K562 (cell line): ENCODE data around the gene TOX2. TPM values are rescaled to one million over a fixed set of nuclear protein-coding genes. Genes with fewer than 3 reads are reported as not detected.

Experiments
- ATAC-seq: fragments of 200-7000 bp; cut with Tn5 transposase; 3 replicates; pipeline ENCODE4 v1.9.1; 2020; ENCODE audit warnings: moderate library complexity
- BruUV-seq: library from RNA; stranded (reverse); fragments of 400-500 nt; replicated peaks from 2 replicates; lab custom pipeline; 2021; lab: Mats Ljungman, UMichigan
- CTCF ChIA-PET: fragments of 300-600 bp; formaldehyde crosslinking; extraction: SDS; loops from one replicate; lab custom pipeline; 2021; ENCODE audit warnings: low intra/inter-chr PET ratio; lab: Yijun Ruan, JAX
- POLR2A ChIA-PET: fragments of 300-600, 350-650 bp; sonication (Branson Sonifier 250); formaldehyde crosslinking; extraction: SDS; loops from one replicate; lab custom pipeline; 2021; ENCODE audit warnings: antibody characterized with exemption, inconsistent platforms; lab: Yijun Ruan, JAX
- DNase-seq, 4 experiments: peaks; one replicate each; pipeline versions ENCODE4 v3.0.0 to v3.0.0-alpha.2; 2011 to 2018; ENCODE audit warnings: low spot score in 3 of 4, mixed read lengths in 3 of 4; ENCODE audit errors: extremely low read depth in 1 of 4
- FAIRE-seq: peaks from 2 replicates; lab custom pipeline; 2011; peaks lifted over from hg19 to GRCh38; lab: Jason Lieb, UNC
- H2AFZ ChIP-seq: 2 replicates; pipeline ENCODE4 v1.6.0; 2011; ENCODE audit warnings: low read depth, low read length, control low read depth, inconsistent platforms
- H3K27ac ChIP-seq: fragments of 200-600 bp; 3 replicates; pipeline ENCODE4 v1.8.0; 2011; ENCODE audit warnings: low read depth, mild to moderate bottlenecking, control low read depth, inconsistent platforms, low read length, moderate library complexity, mixed read lengths; ENCODE audit errors: extremely low read depth
- H3K27me3 ChIP-seq, 2 experiments: fragments of 300-600 bp in 1 of 2; 2 replicates in 1 of 2; 3 replicates in 1 of 2; pipeline versions ENCODE4 v1.6.0 to v1.8.0; 2011; ENCODE audit warnings: inconsistent platforms in 2 of 2, low read length in 2 of 2, mild to moderate bottlenecking in 1 of 2, mixed read lengths in 1 of 2, moderate library complexity in 1 of 2; ENCODE audit not compliant: control insufficient read depth in 2 of 2, insufficient read depth in 2 of 2
- H3K36me3 ChIP-seq: fragments of 300-600 bp; 3 replicates; pipeline ENCODE4 v1.8.0; 2011; ENCODE audit warnings: mild to moderate bottlenecking, low read length, inconsistent platforms; ENCODE audit not compliant: control insufficient read depth, insufficient read depth
- H3K4me1 ChIP-seq, 2 experiments: fragments of 200-600 bp in 1 of 2; replicated peaks in 1 of 2; 2 replicates in 1 of 2; 3 replicates in 1 of 2; pipeline versions ENCODE4 v1.5.1 to v1.8.0; 2011; ENCODE audit warnings: inconsistent platforms in 2 of 2, low read length in 2 of 2, mild to moderate bottlenecking in 1 of 2, mixed read lengths in 1 of 2, moderate library complexity in 1 of 2; ENCODE audit not compliant: control insufficient read depth in 2 of 2, insufficient read depth in 2 of 2
- H3K4me2 ChIP-seq: 2 replicates; pipeline ENCODE4 v1.6.1; 2011; ENCODE audit warnings: low read length, control low read depth, inconsistent platforms, mixed read lengths; ENCODE audit not compliant: insufficient read depth
- H3K4me3 ChIP-seq: fragments of 200-600 bp; sonication (generic), shearing (Covaris generic); 2 replicates; pipeline ENCODE4 v1.5.1; 2016; ENCODE audit warnings: control low read depth, inconsistent platforms
- H3K79me2 ChIP-seq: fragments of 200-600 bp; 3 replicates; pipeline ENCODE4 v1.8.0; 2011; ENCODE audit warnings: low read length, inconsistent platforms; ENCODE audit not compliant: control insufficient read depth, insufficient read depth
- H3K9ac ChIP-seq, 2 experiments: 2 replicates each; pipeline versions ENCODE4 v1.6.0 to v1.6.1; 2011; ENCODE audit warnings: low read depth in 2 of 2, low read length in 2 of 2, control low read depth in 1 of 2, inconsistent platforms in 1 of 2, mild to moderate bottlenecking in 1 of 2, mixed read lengths in 1 of 2; ENCODE audit not compliant: insufficient read depth in 1 of 2
- H3K9me1 ChIP-seq: one replicate; pipeline ENCODE4 v1.6.0; 2011; ENCODE audit warnings: inconsistent platforms, mild to moderate bottlenecking, low read length, moderate library complexity; ENCODE audit not compliant: control insufficient read depth, insufficient read depth
- H3K9me3 ChIP-seq: replicated peaks from 2 replicates; pipeline ENCODE4 v1.5.1; 2011; ENCODE audit warnings: low read depth, low read length, inconsistent platforms; ENCODE audit not compliant: control insufficient read depth, insufficient read depth
- H4K20me1 ChIP-seq: replicated peaks from 2 replicates; pipeline ENCODE4 v1.6.1; 2011; ENCODE audit warnings: low read length, inconsistent platforms, mixed read lengths; ENCODE audit not compliant: control insufficient read depth, insufficient read depth
- ARID1B ChIP-seq: fragments of 450-650 bp; IDR thresholded peaks from 2 replicates; pipeline ENCODE4 v1.6.1; 2016; ENCODE audit warnings: antibody characterized with exemption, mild to moderate bottlenecking, inconsistent platforms
- ASH1L ChIP-seq: fragments of 450-650 bp; IDR thresholded peaks from 2 replicates; pipeline ENCODE4 v1.6.1; 2018; ENCODE audit warnings: borderline replicate concordance, mild to moderate bottlenecking, low read depth; ENCODE audit not compliant: partially characterized antibody
- EWSR1 ChIP-seq: fragments of 450-650 bp; IDR thresholded peaks from 2 replicates; pipeline ENCODE4 v1.6.1; 2018; ENCODE audit warnings: borderline replicate concordance, mild to moderate bottlenecking, low read depth, moderate library complexity; ENCODE audit not compliant: partially characterized antibody
- EZH2 ChIP-seq: IDR thresholded peaks from 2 replicates; pipeline ENCODE4 v1.6.1; 2012; ENCODE audit warnings: low read depth, mild to moderate bottlenecking, inconsistent platforms, low read length, borderline replicate concordance
- HNRNPK ChIP-seq: fragments of 200-400 bp; formaldehyde crosslinking; IDR thresholded peaks from one replicate; pipeline ENCODE4 v1.6.1; 2018; ENCODE audit warnings: mild to moderate bottlenecking, low read depth, low read length; ENCODE audit not compliant: poor library complexity, severe bottlenecking
- JUND ChIP-seq, 2 experiments: IDR thresholded peaks; 2 replicates in 1 of 2; 3 replicates in 1 of 2; pipeline ENCODE4 v1.6.1; 2011; ENCODE audit warnings: borderline replicate concordance in 2 of 2, low read depth in 2 of 2, low read length in 2 of 2, improper control_type of control experiment in 1 of 2, missing biosample characterization in 1 of 2, missing genetic modification characterization in 1 of 2, missing genetic modification reagents in 1 of 2
- L3MBTL2 ChIP-seq: fragments of 450-650 bp; IDR thresholded peaks from 2 replicates; pipeline ENCODE4 v1.6.1; 2016; ENCODE audit warnings: mild to moderate bottlenecking, moderate library complexity
- MTF1 ChIP-seq: fragments of 250-450 bp; sonication (Bioruptor Pico); IDR thresholded peaks from 2 replicates; pipeline ENCODE4 v1.9.0; 2021; ENCODE audit warnings: moderate library complexity, mild to moderate bottlenecking, inconsistent platforms, borderline replicate concordance
- POLR2AphosphoS2 ChIP-seq: IDR thresholded peaks from 2 replicates; pipeline ENCODE4 v1.6.1; 2012; ENCODE audit warnings: low read length, improper control_type of control experiment
- SMARCC2 ChIP-seq: fragments of 450-650 bp; IDR thresholded peaks from 2 replicates; pipeline ENCODE4 v1.6.1; 2017; ENCODE audit warnings: antibody characterized with exemption, moderate library complexity, mild to moderate bottlenecking, low read depth
- ZKSCAN3 ChIP-seq: fragments of 250-450 bp; sonication (Bioruptor Pico); IDR thresholded peaks from 2 replicates; pipeline ENCODE4 v1.4.0; 2020
- ZNF3 ChIP-seq: fragments of 250-450 bp; sonication (Bioruptor Pico); IDR thresholded peaks from 2 replicates; pipeline ENCODE4 v1.5.0; 2021; ENCODE audit warnings: mild to moderate bottlenecking, moderate library complexity
- ZNF75A ChIP-seq: fragments of 450-650 bp; formaldehyde crosslinking; IDR thresholded peaks from 2 replicates; pipeline ENCODE4 v1.4.0; 2020; ENCODE audit warnings: mild to moderate bottlenecking
- ZNF766 ChIP-seq: fragments of 200-800 bp; sonication (Bioruptor generic); conservative IDR thresholded peaks from 2 replicates; pipeline ENCODE4 v1.6.1; 2016; ENCODE audit warnings: missing genetic modification characterization, missing compliant biosample characterization
- ZNF79 ChIP-seq: fragments of 250-450 bp; sonication (Bioruptor Pico); IDR thresholded peaks from 2 replicates; pipeline ENCODE4 v1.4.0; 2020; ENCODE audit warnings: low read depth, mild to moderate bottlenecking, moderate library complexity
- WGBS: fragments of 100-300 bp; shearing (Covaris generic); methylation state at CpG from one replicate; pipeline ENCODE4 v1.1.6; 2016; ENCODE audit warnings: low coverage, mixed read lengths; ENCODE audit not compliant: insufficient coverage; ENCODE audit errors: missing lambda C conversion rate; 5-methylcytosine and 5-hydroxymethylcytosine counted together
- in situ Hi-C: fragments of 300-500 bp; cut with MboI; formaldehyde crosslinking; loops from 4 replicates; pipeline ENCODE4 v1.15.0; 2018; ENCODE audit warnings: inconsistent platforms, mixed read lengths
- intact Hi-C: fragments of 100-400 bp; cut with micrococcal nuclease; formaldehyde crosslinking; loops from 2 replicates; pipeline ENCODE4 v1.14.2; 2022
- polyA plus RNA-seq, 8 experiments: library from polyadenylated mRNA; depleted of rRNA in 4 of 8; stranded (reverse) in 5 of 8; unstranded in 3 of 8; fragments of >200 nt; fragmentation: Nextera tagmentation in 2 of 8; fragmentation: Illumina TruSeq in 1 of 8; extraction: Ambion mirVana in 2 of 8; extraction: Trizol in 1 of 8; gene quantifications; 2 replicates each; pipeline versions ENCODE4 v1.2.1 to v1.2.3, GENCODE V29; 2011 to 2014; ENCODE audit warnings: inconsistent platforms in 1 of 8, missing spikeins in 1 of 8
- total RNA-seq, 7 experiments: library from RNA; depleted of rRNA in 6 of 7; stranded (reverse); fragments of >200 nt in 6 of 7; fragmentation: Illumina TruSeq in 2 of 7; extraction: Trizol in 2 of 7; gene quantifications; 2 replicates each; pipeline versions ENCODE4 v1.2.1 to v1.2.3, GENCODE V29; 2011 to 2021; ENCODE audit warnings: low replicate concordance in 1 of 7
- TF ChIP-seq, protein P1 (sequence below): fragments of 450-650 bp; IDR thresholded peaks from 2 replicates; pipeline ENCODE4 v1.6.1; 2017; ENCODE audit warnings: antibody characterized with exemption, mild to moderate bottlenecking
- TF ChIP-seq, protein P2 (sequence below): fragments of 450-650 bp; IDR thresholded peaks from one replicate; pipeline ENCODE4 v1.6.1; 2018; ENCODE audit warnings: mild to moderate bottlenecking, moderate library complexity; ENCODE audit not compliant: partially characterized antibody

The TOX2 gene
- total and polyA plus RNA-seq, 9 of the 15 experiments (the other 6 are each of a cell fraction or from before 2014, with no cell fraction given) = not detected

DNA sequence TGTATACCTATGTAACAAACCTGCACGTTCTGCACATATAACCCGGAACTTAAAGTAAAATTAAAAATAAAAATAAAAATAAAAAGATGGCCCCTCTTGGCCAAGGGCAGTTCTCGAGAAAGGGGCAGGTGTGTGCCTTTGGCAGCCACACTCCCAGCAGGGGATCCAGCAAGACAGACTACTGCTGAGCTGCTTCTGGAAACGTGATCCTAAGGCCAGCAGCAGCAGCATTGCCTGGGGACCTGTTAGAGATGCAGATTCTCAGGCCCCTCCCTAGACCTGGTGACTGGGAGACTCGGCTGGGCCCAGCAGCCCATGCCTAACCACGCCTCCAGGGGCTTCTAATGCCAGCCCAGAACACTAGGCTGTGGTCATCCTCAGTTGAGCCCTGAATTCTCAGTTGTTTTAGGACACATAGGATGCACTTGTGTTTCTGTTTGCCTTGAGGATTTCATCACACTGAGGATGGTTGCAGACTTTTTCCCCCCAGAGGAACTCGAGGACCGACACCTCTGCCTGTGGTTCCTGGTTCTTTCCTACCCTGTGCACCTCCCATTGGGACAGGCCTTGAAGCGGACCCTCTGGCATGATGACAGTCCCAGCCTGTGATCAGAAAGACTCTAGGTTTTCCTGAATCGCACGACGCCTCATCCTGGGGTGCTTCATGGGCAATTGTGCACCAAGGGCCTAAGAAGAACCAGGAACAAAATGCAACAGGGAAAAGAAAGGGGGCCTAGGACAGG is 105.9 kb downstream of the TOX2 start:
- 9% methylated on average over 12 of the region's 12 CpGs for WGBS
- no peak overlapping the region for H3K27ac ChIP-seq
- no TSS peak for BruUV-seq
- no peaks in the 10 kb centered on the region for H3K79me2 ChIP-seq
- peaks cover 4% of the 10 kb centered on the region for H3K9me1 ChIP-seq
- H4K20me1 ChIP-seq = peaks cover 3% of the 10 kb centered on the region; the same call in 1 of the 2 replicates
- POLR2A ChIA-PET = no interaction called here
- H3K4me3 ChIP-seq = no peak overlapping the region
- no peaks in the 10 kb centered on the region for H3K36me3 ChIP-seq
- intact Hi-C loops = no loop called here
- FAIRE-seq (no peak), DNase-seq (no peak), ATAC-seq (no peak)
- CTCF ChIA-PET = no interaction called here
- peaks cover 7 to 48% of the 10 kb centered on the region in 2 experiments; a peak in 3 of 5 replicates for H3K27me3 ChIP-seq
- in situ Hi-C loops = no loop called here
- no peak overlapping the region for H3K4me2 ChIP-seq
- no peaks in the 10 kb centered on the region for H3K9me3 ChIP-seq
- no peak overlapping the region for H2AFZ ChIP-seq
- H3K9ac ChIP-seq = no peak overlapping the region
- H3K4me1 ChIP-seq = peaks cover 0 to 9% of the 10 kb centered on the region in 2 experiments; a peak in 3 of 5 replicates
- TF ChIP-seq EWSR1 = no peak
- TF ChIP-seq ZNF79 (CRISPR knock-in tag) = no peak
- no peak for TF ChIP-seq ZNF75A
- TF ChIP-seq POLR2AphosphoS2 = no peak
- TF ChIP-seq L3MBTL2 = no peak
- TF ChIP-seq ZNF766 (CRISPR knock-in tag) = no peak
- no peak for TF ChIP-seq ZKSCAN3
- no peak for TF ChIP-seq SMARCC2
- TF ChIP-seq ZNF3 = no peak
- TF ChIP-seq ASH1L = no peak
- TF ChIP-seq, protein P1, sequence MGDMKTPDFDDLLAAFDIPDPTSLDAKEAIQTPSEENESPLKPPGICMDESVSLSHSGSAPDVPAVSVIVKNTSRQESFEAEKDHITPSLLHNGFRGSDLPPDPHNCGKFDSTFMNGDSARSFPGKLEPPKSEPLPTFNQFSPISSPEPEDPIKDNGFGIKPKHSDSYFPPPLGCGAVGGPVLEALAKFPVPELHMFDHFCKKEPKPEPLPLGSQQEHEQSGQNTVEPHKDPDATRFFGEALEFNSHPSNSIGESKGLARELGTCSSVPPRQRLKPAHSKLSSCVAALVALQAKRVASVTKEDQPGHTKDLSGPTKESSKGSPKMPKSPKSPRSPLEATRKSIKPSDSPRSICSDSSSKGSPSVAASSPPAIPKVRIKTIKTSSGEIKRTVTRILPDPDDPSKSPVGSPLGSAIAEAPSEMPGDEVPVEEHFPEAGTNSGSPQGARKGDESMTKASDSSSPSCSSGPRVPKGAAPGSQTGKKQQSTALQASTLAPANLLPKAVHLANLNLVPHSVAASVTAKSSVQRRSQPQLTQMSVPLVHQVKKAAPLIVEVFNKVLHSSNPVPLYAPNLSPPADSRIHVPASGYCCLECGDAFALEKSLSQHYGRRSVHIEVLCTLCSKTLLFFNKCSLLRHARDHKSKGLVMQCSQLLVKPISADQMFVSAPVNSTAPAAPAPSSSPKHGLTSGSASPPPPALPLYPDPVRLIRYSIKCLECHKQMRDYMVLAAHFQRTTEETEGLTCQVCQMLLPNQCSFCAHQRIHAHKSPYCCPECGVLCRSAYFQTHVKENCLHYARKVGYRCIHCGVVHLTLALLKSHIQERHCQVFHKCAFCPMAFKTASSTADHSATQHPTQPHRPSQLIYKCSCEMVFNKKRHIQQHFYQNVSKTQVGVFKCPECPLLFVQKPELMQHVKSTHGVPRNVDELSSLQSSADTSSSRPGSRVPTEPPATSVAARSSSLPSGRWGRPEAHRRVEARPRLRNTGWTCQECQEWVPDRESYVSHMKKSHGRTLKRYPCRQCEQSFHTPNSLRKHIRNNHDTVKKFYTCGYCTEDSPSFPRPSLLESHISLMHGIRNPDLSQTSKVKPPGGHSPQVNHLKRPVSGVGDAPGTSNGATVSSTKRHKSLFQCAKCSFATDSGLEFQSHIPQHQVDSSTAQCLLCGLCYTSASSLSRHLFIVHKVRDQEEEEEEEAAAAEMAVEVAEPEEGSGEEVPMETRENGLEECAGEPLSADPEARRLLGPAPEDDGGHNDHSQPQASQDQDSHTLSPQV = no peak
- no peak for TF ChIP-seq JUND (IDR thresholded peaks at IDR 0.05; ENCODE audit: borderline replicate concordance, low read depth, low read length)
- TF ChIP-seq JUND (tag; IDR thresholded peaks at IDR 0.05; ENCODE audit: borderline replicate concordance, low read depth, low read length) = no peak
- no peak for TF ChIP-seq HNRNPK
- TF ChIP-seq MTF1 (CRISPR knock-in tag) = no peak
- TF ChIP-seq EZH2 = no peak
- TF ChIP-seq, protein P2, sequence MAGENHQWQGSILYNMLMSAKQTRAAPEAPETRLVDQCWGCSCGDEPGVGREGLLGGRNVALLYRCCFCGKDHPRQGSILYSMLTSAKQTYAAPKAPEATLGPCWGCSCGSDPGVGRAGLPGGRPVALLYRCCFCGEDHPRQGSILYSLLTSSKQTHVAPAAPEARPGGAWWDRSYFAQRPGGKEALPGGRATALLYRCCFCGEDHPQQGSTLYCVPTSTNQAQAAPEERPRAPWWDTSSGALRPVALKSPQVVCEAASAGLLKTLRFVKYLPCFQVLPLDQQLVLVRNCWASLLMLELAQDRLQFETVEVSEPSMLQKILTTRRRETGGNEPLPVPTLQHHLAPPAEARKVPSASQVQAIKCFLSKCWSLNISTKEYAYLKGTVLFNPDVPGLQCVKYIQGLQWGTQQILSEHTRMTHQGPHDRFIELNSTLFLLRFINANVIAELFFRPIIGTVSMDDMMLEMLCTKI = no peak
- TF ChIP-seq ARID1B = no peak
